Activated T-cell treated with anti-CD3 and anti-CD28 coated beads, Interleukin-2, amount 50 U/mL, for 48 hours (primary cell): ENCODE results near the gene ZNF526.
A peak's percentile ranks its signal among the peaks of the same experiment; 100 is the strongest.

ENCODE experiments used
- DNase-seq, 2 experiments: peaks; one replicate each; pipeline ENCODE4 v3.0.0-alpha.2; 2020

ZNF526 gene

DNA sequence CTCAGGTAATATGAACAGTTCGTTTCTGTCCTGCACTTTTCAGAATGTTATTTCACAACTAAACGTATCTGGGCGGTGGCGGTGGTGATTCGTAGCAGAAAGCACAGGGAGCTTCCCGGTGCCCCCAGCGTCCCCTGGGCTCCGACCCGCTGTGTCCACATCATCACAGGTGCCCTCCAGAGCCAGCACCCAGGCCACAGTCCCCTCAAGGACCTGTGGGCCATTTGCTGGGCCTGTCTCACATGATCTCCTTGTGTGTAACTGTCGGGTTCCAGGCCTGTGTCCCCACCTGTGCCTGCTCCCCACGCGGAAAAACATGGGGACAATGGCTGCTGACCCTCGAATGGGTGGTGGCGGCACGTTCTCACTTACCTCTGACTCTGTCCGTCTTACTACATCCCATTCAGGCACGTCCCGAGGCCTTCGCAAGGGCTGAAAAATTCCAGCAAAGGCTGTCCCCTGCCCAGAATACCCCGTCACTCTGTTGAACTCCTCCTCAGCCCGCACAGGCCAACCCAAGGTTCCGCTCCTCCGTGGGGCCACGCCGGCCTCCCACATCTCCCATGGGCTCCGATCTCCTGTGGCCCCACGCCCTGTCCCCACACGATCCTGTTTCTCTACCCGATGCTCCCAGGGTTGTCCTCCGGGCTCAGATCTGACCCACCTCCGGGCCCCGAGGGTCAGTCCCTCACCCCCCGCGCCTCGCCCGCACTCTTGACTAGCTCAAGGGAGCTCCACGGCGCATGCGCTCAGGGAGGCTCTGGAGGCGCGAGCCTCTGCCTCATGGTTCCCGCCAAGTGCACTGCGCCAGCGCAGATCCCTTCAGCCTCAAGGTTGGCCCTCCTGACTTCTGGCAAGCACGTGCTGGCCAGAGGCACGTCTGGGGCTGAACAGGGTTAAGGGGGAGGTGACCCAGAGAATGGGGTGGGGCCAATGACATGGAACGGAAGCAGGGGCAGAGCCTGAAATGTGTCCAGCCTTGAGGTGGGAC lies 23.8 kb upstream of the ZNF526 start:
- no peak for DNase-seq

DNA sequence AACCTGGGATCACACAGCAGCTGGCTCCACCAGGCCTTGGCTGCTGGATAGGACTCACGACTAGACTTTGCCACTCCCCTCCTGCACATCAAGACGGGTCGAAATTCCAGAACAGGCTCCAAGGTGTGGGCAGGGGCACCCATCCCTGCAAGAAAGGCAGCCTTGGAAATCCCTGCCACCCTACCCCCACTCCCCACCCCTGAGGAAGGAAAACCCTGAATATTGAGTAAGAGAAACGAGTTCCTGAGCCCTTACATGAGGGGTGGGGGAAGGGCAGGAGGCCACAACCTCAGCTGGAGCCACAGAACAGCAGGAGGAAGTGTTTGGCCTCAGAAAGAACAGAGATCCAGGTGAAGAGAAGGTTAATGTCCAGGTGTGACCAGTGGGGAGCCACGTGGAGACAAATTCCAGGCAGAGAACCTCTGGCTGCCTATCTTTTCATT lies 22.7 kb upstream of the ZNF526 start:
- no peak for DNase-seq

GRCh38 chr19:42198676-42199439 lies 21.3 kb upstream of the ZNF526 start:
- peak; percentile 60 to 67 for DNase-seq

GRCh38 chr19:42199440-42200115 lies 20.5 kb upstream of the ZNF526 start:
- peak; percentile 70 to 75 for DNase-seq

- no peak for DNase-seq
Measured at GRCh38 chr19:42200116-42200715, 19.9 kb upstream of the ZNF526 start.

- peak in 1 of 2 experiments; percentile 59 for DNase-seq
Measured at GRCh38 chr19:42201489-42202289, 18.4 kb upstream of the ZNF526 start.

DNA sequence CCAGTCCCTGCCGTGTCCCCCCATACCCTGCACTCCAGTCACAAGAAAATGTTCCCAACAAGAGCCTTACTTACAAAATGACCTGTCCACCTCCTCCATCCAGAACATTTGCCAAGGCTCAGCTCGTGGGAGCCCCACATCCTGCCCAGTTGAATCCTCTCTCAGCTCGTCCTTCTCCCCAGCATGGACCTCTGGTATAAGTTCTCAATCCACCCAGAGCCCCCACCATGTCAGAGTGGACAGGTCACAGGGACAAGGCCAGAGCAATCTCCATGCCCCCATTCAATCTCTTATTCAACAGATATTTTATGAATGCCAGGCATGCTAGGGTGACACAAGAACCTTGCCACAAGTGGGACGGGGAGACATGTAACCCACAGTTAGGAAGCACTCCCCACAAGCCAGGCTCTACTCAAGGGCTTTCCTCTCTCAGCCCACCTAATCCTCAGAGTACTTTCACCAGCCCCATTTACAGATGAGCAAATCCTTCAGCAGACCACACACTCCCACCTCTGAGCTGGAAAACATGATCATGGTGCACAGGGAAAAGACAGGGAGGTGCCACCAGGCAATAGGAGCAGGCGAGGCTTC lies 17.7 kb upstream of the ZNF526 start:
- no peak for DNase-seq

DNA sequence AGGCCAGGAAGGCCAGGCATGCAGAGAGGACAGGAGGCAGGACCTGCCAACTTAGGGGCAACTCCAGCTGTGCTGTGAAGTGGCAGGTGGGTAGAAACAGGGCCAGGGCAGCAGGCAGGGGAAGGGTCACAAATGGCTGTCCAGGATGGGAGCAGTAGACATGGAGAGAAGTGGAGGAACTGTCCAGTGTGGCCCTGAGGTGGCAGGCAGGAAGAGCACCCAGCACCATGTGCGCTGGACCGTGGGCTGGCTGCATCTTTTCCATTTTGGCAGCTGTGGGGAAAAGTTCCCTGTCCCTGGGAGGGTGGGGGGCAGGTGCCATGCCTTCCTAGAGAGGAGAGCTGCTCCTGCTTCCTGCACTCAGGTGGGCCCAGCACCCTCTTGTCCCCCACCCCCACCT lies 16.4 kb upstream of the ZNF526 start:
- DNase-seq: no peak

DNA sequence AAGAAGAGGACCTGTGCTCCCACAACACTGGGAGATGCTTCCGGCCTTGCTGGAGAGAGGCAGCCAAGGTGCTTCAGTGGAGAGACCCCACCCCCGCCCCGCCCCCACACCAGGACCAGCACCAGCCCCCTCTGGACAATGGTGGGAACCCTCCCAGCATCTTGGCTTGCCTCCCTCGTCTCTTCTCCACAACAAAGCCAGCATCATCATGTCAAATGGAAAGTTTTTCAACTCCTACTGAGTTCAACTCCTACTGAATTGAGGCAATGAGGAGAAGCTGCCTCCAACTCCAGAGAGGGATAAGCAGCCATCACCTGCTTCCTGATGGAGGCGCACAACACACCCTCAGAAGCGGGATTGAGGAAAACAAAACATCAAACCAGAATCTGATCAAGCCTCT lies 15.4 kb upstream of the ZNF526 start:
- DNase-seq: no peak

DNA sequence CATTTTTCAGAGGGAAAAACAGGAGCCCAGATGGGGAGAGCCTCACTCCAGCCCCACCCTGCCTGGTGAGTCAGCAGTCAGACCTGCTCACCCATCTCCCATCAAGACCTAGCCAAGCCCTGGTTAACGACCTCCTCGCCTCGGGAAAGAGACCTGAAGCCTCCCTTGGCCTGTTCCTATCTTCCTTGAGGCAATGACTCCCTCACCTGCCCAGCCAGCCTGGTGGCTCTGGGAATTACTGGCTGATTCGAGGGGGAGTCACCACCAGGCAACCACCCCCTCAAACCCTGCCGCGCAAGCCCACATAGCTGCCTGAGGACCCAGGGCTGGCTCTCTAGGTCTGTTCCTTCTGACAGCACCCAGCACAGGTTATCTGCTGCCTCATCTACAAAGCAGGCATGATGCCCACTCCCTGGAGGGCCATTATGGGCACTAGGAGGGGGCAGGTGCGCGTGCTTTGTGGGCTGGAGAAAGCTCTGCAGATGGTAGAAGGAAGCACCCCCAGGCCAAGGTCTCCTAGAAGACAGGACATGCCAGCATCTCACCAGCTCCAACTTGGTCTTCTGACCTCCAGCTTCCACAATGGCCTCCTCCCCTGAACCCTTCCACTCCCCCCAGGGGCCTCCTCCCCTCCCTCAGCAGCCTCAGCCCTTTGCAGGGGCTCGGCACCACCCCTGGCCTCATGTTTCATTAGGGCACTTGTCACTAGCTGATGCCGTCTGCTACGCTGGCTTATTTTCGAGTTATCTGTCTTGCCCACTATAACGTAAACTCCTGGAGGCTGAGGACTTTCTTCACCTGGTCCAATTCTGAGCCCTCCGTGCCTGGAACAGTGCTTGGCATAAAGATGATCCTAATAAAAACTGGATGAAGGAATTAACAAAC lies 13.0 kb upstream of the ZNF526 start:
- no peak for DNase-seq

- DNase-seq: no peak
Measured at GRCh38 chr19:42207767-42208271, 12.3 kb upstream of the ZNF526 start.

- no peak for DNase-seq
Measured at GRCh38 chr19:42208612-42209011, 11.5 kb upstream of the ZNF526 start.

DNA sequence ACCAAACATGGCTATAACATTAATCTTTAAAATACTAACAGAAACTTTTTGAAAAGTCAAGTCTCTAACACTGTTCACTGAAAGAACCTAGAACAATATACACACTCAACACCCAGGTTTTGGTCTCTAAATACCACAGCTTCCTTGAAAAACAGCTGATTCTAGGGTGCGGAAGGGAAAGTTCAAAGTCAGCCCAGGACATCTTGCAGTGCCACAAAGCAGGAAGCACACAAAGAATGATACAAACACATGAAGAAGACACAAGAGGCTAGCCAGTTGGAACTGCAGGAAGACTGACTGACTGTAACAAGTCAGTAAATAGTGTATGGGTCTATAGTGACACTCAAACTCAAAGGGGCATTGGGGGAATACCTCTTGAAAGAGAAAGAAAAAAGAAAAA lies 7.2 kb upstream of the ZNF526 start:
- DNase-seq: no peak

- DNase-seq: no peak
Measured at GRCh38 chr19:42214810-42215485, 5.2 kb upstream of the ZNF526 start.

- DNase-seq: peak; percentile 55 to 59
Measured at GRCh38 chr19:42216653-42217519, 3.2 kb upstream of the ZNF526 start.

- peak; percentile 100 for DNase-seq
Measured at GRCh38 chr19:42217520-42218437, 2.3 kb upstream of the ZNF526 start, which contains the start of gene DEDD2. DEDD2 (minus strand) TSS chr19:42217677; CDS start chr19:42217007, 670 bp downstream.

DNA sequence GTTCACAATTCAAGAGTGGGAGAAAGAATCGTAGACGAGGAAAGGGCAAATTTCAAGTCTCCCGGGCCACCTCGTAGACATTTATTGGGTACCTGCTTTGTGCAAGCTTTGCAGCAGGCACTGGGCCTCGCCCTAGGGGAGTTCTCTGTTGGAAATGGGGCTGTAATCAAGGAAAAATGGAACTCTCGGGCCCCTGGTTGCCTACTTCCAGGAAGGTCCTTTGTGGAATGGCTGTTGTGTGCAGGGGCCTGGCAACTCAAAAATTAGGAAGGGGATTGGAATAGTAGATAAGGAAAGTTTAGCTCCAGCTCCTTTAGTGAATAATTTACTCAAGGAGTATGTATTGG lies 612 bp downstream of the ZNF526 start:
- DNase-seq: no peak
